DOHH2 (cell line): ENCODE results near the gene CENPI.

Source experiments
- H3F3A ChIP-seq: fragments of 200-600 bp; sonication (generic), shearing (Covaris generic); 2 replicates; pipeline ENCODE4 v1.6.0; 2016; ENCODE audit warnings: antibody characterized with exemption, mild to moderate bottlenecking; ENCODE audit not compliant: control insufficient read depth, insufficient read depth
- H3K27ac ChIP-seq: fragments of 200-600 bp; sonication (generic); 2 replicates; pipeline ENCODE4 v1.5.1; 2014; ENCODE audit warnings: low read depth, mild to moderate bottlenecking, low read length, moderate library complexity
- H3K27me3 ChIP-seq: fragments of 200-600 bp; sonication (generic); 2 replicates; pipeline ENCODE4 v1.6.1; 2014; ENCODE audit warnings: mild to moderate bottlenecking, low read length, mixed read lengths; ENCODE audit not compliant: control insufficient read depth
- H3K36me3 ChIP-seq: fragments of 200-600 bp; sonication (generic); 2 replicates; pipeline ENCODE4 v1.6.1; 2014; ENCODE audit warnings: mild to moderate bottlenecking, low read length, moderate library complexity, mixed read lengths; ENCODE audit not compliant: control insufficient read depth
- H3K4me1 ChIP-seq: fragments of 200-600 bp; sonication (generic); 2 replicates; pipeline ENCODE4 v1.6.1; 2014; ENCODE audit warnings: mild to moderate bottlenecking, low read length, mixed read lengths; ENCODE audit not compliant: control insufficient read depth
- H3K4me2 ChIP-seq: fragments of 200-600 bp; sonication (generic); 2 replicates; pipeline ENCODE4 v1.6.0; 2014; ENCODE audit warnings: mild to moderate bottlenecking, low read length, moderate library complexity
- H3K4me3 ChIP-seq: fragments of 200-600 bp; sonication (generic); 2 replicates; pipeline ENCODE4 v1.5.1; 2014; ENCODE audit warnings: mild to moderate bottlenecking, low read length, mixed read lengths
- H3K79me2 ChIP-seq: fragments of 200-600 bp; sonication (generic); 2 replicates; pipeline ENCODE4 v1.6.1; 2014; ENCODE audit warnings: mild to moderate bottlenecking, low read length, mixed read lengths; ENCODE audit not compliant: control insufficient read depth
- H3K9me2 ChIP-seq: fragments of 200-600 bp; sonication (generic); replicated peaks from 2 replicates; pipeline ENCODE4 v1.6.1; 2014; ENCODE audit warnings: mild to moderate bottlenecking, low read length, mixed read lengths; ENCODE audit not compliant: control insufficient read depth
- H3K9me3 ChIP-seq: fragments of 200-600 bp; sonication (generic); 2 replicates; pipeline ENCODE4 v1.6.1; 2014; ENCODE audit warnings: antibody characterized with exemption, low read length, mixed read lengths; ENCODE audit not compliant: control insufficient read depth, insufficient read depth
- H4K20me1 ChIP-seq: fragments of 200-600 bp; sonication (generic); 2 replicates; pipeline ENCODE4 v1.6.0; 2014; ENCODE audit warnings: low read depth, mild to moderate bottlenecking, antibody characterized with exemption, low read length, moderate library complexity; ENCODE audit not compliant: control insufficient read depth, insufficient read depth
- TF ChIP-seq, protein P1 (sequence below): fragments of 200-600 bp; sonication (generic); IDR thresholded peaks from one replicate; pipeline ENCODE4 v1.5.1; 2014; ENCODE audit warnings: antibody characterized with exemption, mild to moderate bottlenecking, low read depth, low read length; ENCODE audit not compliant: poor library complexity, severe bottlenecking

CENPI gene

GRCh38 chrX:101136235-101136634 is 38.2 kb downstream of the CENPI start:
- no peaks in the 10 kb centered on the region for H3K79me2 ChIP-seq
- H3F3A ChIP-seq = no peaks in the 10 kb centered on the region
- no peak overlapping the region for H3K4me3 ChIP-seq
- peaks cover 41% of the 10 kb centered on the region for H3K36me3 ChIP-seq
- TF ChIP-seq, protein P1, sequence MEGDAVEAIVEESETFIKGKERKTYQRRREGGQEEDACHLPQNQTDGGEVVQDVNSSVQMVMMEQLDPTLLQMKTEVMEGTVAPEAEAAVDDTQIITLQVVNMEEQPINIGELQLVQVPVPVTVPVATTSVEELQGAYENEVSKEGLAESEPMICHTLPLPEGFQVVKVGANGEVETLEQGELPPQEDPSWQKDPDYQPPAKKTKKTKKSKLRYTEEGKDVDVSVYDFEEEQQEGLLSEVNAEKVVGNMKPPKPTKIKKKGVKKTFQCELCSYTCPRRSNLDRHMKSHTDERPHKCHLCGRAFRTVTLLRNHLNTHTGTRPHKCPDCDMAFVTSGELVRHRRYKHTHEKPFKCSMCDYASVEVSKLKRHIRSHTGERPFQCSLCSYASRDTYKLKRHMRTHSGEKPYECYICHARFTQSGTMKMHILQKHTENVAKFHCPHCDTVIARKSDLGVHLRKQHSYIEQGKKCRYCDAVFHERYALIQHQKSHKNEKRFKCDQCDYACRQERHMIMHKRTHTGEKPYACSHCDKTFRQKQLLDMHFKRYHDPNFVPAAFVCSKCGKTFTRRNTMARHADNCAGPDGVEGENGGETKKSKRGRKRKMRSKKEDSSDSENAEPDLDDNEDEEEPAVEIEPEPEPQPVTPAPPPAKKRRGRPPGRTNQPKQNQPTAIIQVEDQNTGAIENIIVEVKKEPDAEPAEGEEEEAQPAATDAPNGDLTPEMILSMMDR = no peak
- no peaks in the 10 kb centered on the region for H3K9me2 ChIP-seq
- H3K27ac ChIP-seq = no peak overlapping the region
- no peaks in the 10 kb centered on the region for H3K27me3 ChIP-seq
- no peaks in the 10 kb centered on the region for H3K9me3 ChIP-seq
- H4K20me1 ChIP-seq = no peaks in the 10 kb centered on the region
- H3K4me1 ChIP-seq = no peaks in the 10 kb centered on the region
- no peak overlapping the region for H3K4me2 ChIP-seq
